Measurements from ENCODE around the gene ATP9B. TPM values are rescaled to one million over a fixed set of nuclear protein-coding genes. Genes with fewer than 3 reads are reported as not detected.

ATP9B gene
- total RNA-seq, 1 experiment from 2014 or later = 17.8 TPM

DNA sequence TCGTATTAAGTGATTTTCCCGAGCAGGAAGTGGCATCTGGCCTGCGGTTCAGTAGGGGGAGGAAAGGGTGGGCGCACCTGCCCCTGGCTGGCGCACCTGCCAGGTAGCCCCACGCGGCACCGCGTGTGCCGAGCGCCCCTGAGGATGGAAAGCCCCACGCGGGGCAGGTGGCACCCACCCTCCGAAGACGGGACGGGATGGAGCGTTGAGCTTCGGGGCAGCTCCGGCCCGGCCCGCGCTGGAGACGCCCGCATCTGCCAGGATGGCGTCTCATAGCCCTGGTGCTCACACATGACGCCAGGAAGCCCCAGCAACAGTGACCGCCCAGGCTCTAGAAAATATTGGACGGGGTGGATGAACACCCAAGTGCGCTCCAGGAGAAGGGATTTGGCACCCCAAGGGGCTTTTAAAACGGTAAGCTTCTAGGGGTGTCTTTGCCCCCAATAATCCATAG is 324.0 kb downstream of the ATP9B start:
- Histone ChIP-seq H3K4me1 (ENCODE audit: control insufficient read depth in 1 of 2, insufficient read depth in 2 of 2, low read length in 2 of 2) (peaks cover 8 to 33% of the 10 kb centered on the region in 2 experiments; a peak in 3 of 4 replicates), H3K9me2 (ENCODE audit: insufficient read depth) (no peaks in the 10 kb centered on the region), H3K79me2 (ENCODE audit: insufficient read depth, low read length) (no peaks in the 10 kb centered on the region; the same call in 1 of the 2 replicates), H4K20me1 (ENCODE audit: insufficient read depth) (no peaks in the 10 kb centered on the region), H3K9me3 (ENCODE audit: control insufficient read depth in 1 of 2, insufficient read depth in 1 of 2, low read depth in 1 of 2, low read length in 2 of 2) (no peaks in the 10 kb centered on the region), H3K36me3 (ENCODE audit: control insufficient read depth in 1 of 2, insufficient read depth in 2 of 2, low read length in 2 of 2) (no peaks in the 10 kb centered on the region), H3K27me3 (ENCODE audit: insufficient read depth, low read length) (no peaks in the 10 kb centered on the region), H3K4me2 (ENCODE audit: low read length) (peak overlapping the region; percentile 87), H3K9ac (ENCODE audit: low read length) (peak overlapping the region; percentile 77), H3K4me3 (replicated peaks in 1 of 2; ENCODE audit: low read depth in 1 of 2, low read length in 2 of 2) (peak overlapping the region; percentile 43 to 59), H3K27ac (ENCODE audit: low read depth, low read length) (peak overlapping the region; percentile 57; the same call in 1 of the 2 replicates), H2AFZ (ENCODE audit: low read depth, low read length, poor library complexity, severe bottlenecking) (no peak overlapping the region)
- no TSS peak for BruUV-seq (replicated peaks)
- intact Hi-C loops (cut with micrococcal nuclease) = no loop called here
- DNase-seq (ENCODE audit: low read depth, low spot score) (no peak), ATAC-seq (no peak)
- ChIA-PET CTCF (interaction anchor here (1.3 kb wide), 1 partner anchor 14 kb away, joined by 3 read pairs; no protein-coding TSS in a partner anchor), RAD21 (ENCODE audit: low non-redundant PET in 1 of 2, low total read pairs in 2 of 2, uncharacterized antibody in 2 of 2, unreplicated experiment in 2 of 2) (no interaction called here), POLR2A (interaction anchor here (0.7 kb wide), 1 partner anchor 285 kb away, joined by 3 read pairs; no protein-coding TSS in a partner anchor)
- no peak for TF ChIP-seq TCF7L2 (IDR thresholded peaks at IDR 0.05; ENCODE audit: borderline replicate concordance, extremely low read depth, insufficient read depth, insufficient read length)
- no peak for TF ChIP-seq FOSL1 (IDR thresholded peaks at IDR 0.05; ENCODE audit: low read depth)
- no peak for TF ChIP-seq YY1 (IDR thresholded peaks at IDR 0.05; ENCODE audit: extremely low read depth, insufficient replicate concordance, low read depth, low read length)
- TF ChIP-seq EZH2phosphoT487 (IDR thresholded peaks at IDR 0.05; ENCODE audit: borderline replicate concordance) = no peak
- no peak for TF ChIP-seq CEBPB (IDR thresholded peaks at IDR 0.05; ENCODE audit: low read depth)
- TF ChIP-seq, protein P1, sequence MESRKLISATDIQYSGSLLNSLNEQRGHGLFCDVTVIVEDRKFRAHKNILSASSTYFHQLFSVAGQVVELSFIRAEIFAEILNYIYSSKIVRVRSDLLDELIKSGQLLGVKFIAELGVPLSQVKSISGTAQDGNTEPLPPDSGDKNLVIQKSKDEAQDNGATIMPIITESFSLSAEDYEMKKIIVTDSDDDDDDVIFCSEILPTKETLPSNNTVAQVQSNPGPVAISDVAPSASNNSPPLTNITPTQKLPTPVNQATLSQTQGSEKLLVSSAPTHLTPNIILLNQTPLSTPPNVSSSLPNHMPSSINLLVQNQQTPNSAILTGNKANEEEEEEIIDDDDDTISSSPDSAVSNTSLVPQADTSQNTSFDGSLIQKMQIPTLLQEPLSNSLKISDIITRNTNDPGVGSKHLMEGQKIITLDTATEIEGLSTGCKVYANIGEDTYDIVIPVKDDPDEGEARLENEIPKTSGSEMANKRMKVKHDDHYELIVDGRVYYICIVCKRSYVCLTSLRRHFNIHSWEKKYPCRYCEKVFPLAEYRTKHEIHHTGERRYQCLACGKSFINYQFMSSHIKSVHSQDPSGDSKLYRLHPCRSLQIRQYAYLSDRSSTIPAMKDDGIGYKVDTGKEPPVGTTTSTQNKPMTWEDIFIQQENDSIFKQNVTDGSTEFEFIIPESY (IDR thresholded peaks at IDR 0.05; ENCODE audit: extremely low read depth, insufficient replicate concordance, low read length) = no peak
- TF ChIP-seq CBX3 (IDR thresholded peaks at IDR 0.05; ENCODE audit: low read depth) = no peak
- no peak for TF ChIP-seq ZNF274 (IDR thresholded peaks at IDR 0.05; ENCODE audit: low read depth, low read length)
- TF ChIP-seq, protein P2, sequence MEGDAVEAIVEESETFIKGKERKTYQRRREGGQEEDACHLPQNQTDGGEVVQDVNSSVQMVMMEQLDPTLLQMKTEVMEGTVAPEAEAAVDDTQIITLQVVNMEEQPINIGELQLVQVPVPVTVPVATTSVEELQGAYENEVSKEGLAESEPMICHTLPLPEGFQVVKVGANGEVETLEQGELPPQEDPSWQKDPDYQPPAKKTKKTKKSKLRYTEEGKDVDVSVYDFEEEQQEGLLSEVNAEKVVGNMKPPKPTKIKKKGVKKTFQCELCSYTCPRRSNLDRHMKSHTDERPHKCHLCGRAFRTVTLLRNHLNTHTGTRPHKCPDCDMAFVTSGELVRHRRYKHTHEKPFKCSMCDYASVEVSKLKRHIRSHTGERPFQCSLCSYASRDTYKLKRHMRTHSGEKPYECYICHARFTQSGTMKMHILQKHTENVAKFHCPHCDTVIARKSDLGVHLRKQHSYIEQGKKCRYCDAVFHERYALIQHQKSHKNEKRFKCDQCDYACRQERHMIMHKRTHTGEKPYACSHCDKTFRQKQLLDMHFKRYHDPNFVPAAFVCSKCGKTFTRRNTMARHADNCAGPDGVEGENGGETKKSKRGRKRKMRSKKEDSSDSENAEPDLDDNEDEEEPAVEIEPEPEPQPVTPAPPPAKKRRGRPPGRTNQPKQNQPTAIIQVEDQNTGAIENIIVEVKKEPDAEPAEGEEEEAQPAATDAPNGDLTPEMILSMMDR (IDR thresholded peaks at IDR 0.05 in 2 of 3, conservative IDR thresholded peaks at IDR 0.05 in 1 of 3; ENCODE audit: borderline replicate concordance in 1 of 3, insufficient read depth in 1 of 3, low read depth in 2 of 3, low read length in 2 of 3) = no peak
- TF ChIP-seq, protein P3, sequence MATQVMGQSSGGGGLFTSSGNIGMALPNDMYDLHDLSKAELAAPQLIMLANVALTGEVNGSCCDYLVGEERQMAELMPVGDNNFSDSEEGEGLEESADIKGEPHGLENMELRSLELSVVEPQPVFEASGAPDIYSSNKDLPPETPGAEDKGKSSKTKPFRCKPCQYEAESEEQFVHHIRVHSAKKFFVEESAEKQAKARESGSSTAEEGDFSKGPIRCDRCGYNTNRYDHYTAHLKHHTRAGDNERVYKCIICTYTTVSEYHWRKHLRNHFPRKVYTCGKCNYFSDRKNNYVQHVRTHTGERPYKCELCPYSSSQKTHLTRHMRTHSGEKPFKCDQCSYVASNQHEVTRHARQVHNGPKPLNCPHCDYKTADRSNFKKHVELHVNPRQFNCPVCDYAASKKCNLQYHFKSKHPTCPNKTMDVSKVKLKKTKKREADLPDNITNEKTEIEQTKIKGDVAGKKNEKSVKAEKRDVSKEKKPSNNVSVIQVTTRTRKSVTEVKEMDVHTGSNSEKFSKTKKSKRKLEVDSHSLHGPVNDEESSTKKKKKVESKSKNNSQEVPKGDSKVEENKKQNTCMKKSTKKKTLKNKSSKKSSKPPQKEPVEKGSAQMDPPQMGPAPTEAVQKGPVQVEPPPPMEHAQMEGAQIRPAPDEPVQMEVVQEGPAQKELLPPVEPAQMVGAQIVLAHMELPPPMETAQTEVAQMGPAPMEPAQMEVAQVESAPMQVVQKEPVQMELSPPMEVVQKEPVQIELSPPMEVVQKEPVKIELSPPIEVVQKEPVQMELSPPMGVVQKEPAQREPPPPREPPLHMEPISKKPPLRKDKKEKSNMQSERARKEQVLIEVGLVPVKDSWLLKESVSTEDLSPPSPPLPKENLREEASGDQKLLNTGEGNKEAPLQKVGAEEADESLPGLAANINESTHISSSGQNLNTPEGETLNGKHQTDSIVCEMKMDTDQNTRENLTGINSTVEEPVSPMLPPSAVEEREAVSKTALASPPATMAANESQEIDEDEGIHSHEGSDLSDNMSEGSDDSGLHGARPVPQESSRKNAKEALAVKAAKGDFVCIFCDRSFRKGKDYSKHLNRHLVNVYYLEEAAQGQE (IDR thresholded peaks at IDR 0.05; ENCODE audit: low read depth) = no peak
- TF ChIP-seq RAD21 (IDR thresholded peaks at IDR 0.05; ENCODE audit: low read depth) = no peak
- TF ChIP-seq, protein P4, sequence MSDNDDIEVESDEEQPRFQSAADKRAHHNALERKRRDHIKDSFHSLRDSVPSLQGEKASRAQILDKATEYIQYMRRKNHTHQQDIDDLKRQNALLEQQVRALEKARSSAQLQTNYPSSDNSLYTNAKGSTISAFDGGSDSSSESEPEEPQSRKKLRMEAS (IDR thresholded peaks at IDR 0.05) = no peak
- TF ChIP-seq EGR1 (IDR thresholded peaks at IDR 0.05; ENCODE audit: low read depth) = no peak
- no peak for TF ChIP-seq EZH2 (IDR thresholded peaks at IDR 0.05)
- TF ChIP-seq SP1 (IDR thresholded peaks at IDR 0.05; ENCODE audit: low read depth) = no peak
- no peak for TF ChIP-seq ZFX (IDR thresholded peaks at IDR 0.05)
- no peak for TF ChIP-seq POLR2AphosphoS5 (IDR thresholded peaks at IDR 0.05; ENCODE audit: low read depth, low read length)
- TF ChIP-seq SIN3A (IDR thresholded peaks at IDR 0.05; ENCODE audit: low read depth) = no peak

All from HCT116 (cell line).